GM23338 (cell line): ENCODE data around the gene RGMB. TPM values are rescaled to one million over a fixed set of nuclear protein-coding genes. Genes with fewer than 3 reads are reported as not detected.

Experiments
- ATAC-seq: fragments of 200-7000 bp; cut with Tn5 transposase; 3 replicates; pipeline ENCODE4 v1.9.1; 2020
- DNase-seq: peaks from one replicate; pipeline ENCODE4 v3.0.0-alpha.2; 2015; ENCODE audit warnings: low spot score
- H2AFZ ChIP-seq: fragments of 200-600 bp; sonication (generic); 2 replicates; pipeline ENCODE4 v1.8.0; 2016; ENCODE audit warnings: antibody characterized with exemption, mild to moderate bottlenecking, moderate library complexity
- H3F3A ChIP-seq: fragments of 200-600 bp; sonication (generic); replicated peaks from 2 replicates; pipeline ENCODE4 v1.8.0; 2017; ENCODE audit warnings: antibody characterized with exemption, mixed run types, low read depth
- H3K27ac ChIP-seq: fragments of 200-600 bp; sonication (generic); 2 replicates; pipeline ENCODE4 v1.6.1; 2016; ENCODE audit warnings: low read depth
- H3K27me3 ChIP-seq: fragments of 200-600 bp; sonication (generic); 2 replicates; pipeline ENCODE4 v1.8.0; 2016; ENCODE audit warnings: mild to moderate bottlenecking, mixed run types, moderate library complexity; ENCODE audit not compliant: insufficient read depth
- H3K36me3 ChIP-seq: fragments of 200-600 bp; sonication (generic); 2 replicates; pipeline ENCODE4 v1.8.0; 2016; ENCODE audit warnings: mild to moderate bottlenecking; ENCODE audit not compliant: insufficient read depth
- H3K4me1 ChIP-seq: fragments of 200-600 bp; sonication (generic); 2 replicates; pipeline ENCODE4 v1.8.0; 2016; ENCODE audit warnings: mild to moderate bottlenecking, moderate library complexity; ENCODE audit not compliant: insufficient read depth
- H3K4me2 ChIP-seq: fragments of 200-600 bp; sonication (generic); 2 replicates; pipeline ENCODE4 v1.7.1; 2017; ENCODE audit warnings: mixed run types
- H3K4me3 ChIP-seq: fragments of 200-600 bp; sonication (generic); 2 replicates; pipeline ENCODE4 v1.6.1; 2016; ENCODE audit warnings: mixed run types
- H3K79me2 ChIP-seq: fragments of 200-600 bp; sonication (generic); replicated peaks from 2 replicates; pipeline ENCODE4 v1.8.0; 2017; ENCODE audit warnings: mild to moderate bottlenecking; ENCODE audit not compliant: insufficient read depth
- H3K9me2 ChIP-seq: fragments of 200-600 bp; sonication (generic); 2 replicates; pipeline ENCODE4 v1.8.0; 2017; ENCODE audit not compliant: insufficient read depth
- H4K20me1 ChIP-seq: fragments of 200-600 bp; sonication (generic); replicated peaks from 2 replicates; pipeline ENCODE4 v1.8.0; 2017; ENCODE audit warnings: mild to moderate bottlenecking; ENCODE audit not compliant: insufficient read depth
- H3K27ac Mint-ChIP-seq: 2 replicates; pipeline ENCODE4 v1.8.0; 2020; ENCODE audit warnings: inconsistent platforms, mild to moderate bottlenecking, moderate library complexity, mixed read lengths
- H3K27me3 Mint-ChIP-seq: 3 replicates; pipeline ENCODE4 v1.8.0; 2022; ENCODE audit warnings: low read depth, mild to moderate bottlenecking, moderate library complexity, mixed read lengths, inconsistent platforms; ENCODE audit not compliant: insufficient read depth, poor library complexity
- H3K36me3 Mint-ChIP-seq: 3 replicates; pipeline ENCODE4 v1.8.0; 2021; ENCODE audit warnings: low read depth, mild to moderate bottlenecking, inconsistent platforms, moderate library complexity, mixed read lengths
- H3K4me1 Mint-ChIP-seq: 3 replicates; pipeline ENCODE4 v1.8.0; 2020; ENCODE audit warnings: mild to moderate bottlenecking, inconsistent platforms, mixed read lengths
- H3K4me3 Mint-ChIP-seq: 3 replicates; pipeline ENCODE4 v1.8.0; 2021; ENCODE audit warnings: moderate library complexity, mild to moderate bottlenecking, inconsistent platforms, mixed read lengths
- H3K9me3 Mint-ChIP-seq: 3 replicates; pipeline ENCODE4 v1.8.0; 2020; ENCODE audit warnings: moderate library complexity, mild to moderate bottlenecking, inconsistent platforms, mixed read lengths
- CTCF ChIP-seq, 2 experiments: fragments of 200-600 bp in 1 of 2; sonication (generic) in 1 of 2; conservative IDR thresholded peaks; 2 replicates each; pipeline versions ENCODE4 v1.5.1 to v1.6.1; 2016 to 2017; ENCODE audit warnings: antibody characterized with exemption in 2 of 2, low read depth in 2 of 2, mild to moderate bottlenecking in 2 of 2, moderate library complexity in 1 of 2
- EZH2 ChIP-seq: fragments of 200-600 bp; sonication (generic); IDR thresholded peaks from one replicate; pipeline ENCODE4 v1.8.0; 2017; ENCODE audit warnings: antibody characterized with exemption, mild to moderate bottlenecking, low read depth; ENCODE audit not compliant: unreplicated experiment
- JUNB ChIP-seq: IDR thresholded peaks from one replicate; pipeline ENCODE4 v1.6.1; 2016; ENCODE audit warnings: antibody characterized with exemption; ENCODE audit not compliant: unreplicated experiment
- POLR2AphosphoS5 ChIP-seq: IDR thresholded peaks from 2 replicates; pipeline ENCODE4 v1.6.1; 2016; ENCODE audit warnings: antibody characterized with exemption, low read depth
- STAT1 ChIP-seq: IDR thresholded peaks from one replicate; pipeline ENCODE4 v1.6.1; 2016; ENCODE audit warnings: antibody characterized with exemption; ENCODE audit not compliant: unreplicated experiment
- ZNF114 ChIP-seq: fragments of 250-450 bp; sonication (Bioruptor Pico); IDR thresholded peaks from 2 replicates; pipeline ENCODE4 v1.5.0; 2020; ENCODE audit warnings: mild to moderate bottlenecking, moderate library complexity
- polyA plus RNA-seq: library from polyadenylated mRNA; unstranded; fragments of >200 nt; fragmentation: Nextera tagmentation; extraction: Ambion mirVana; gene quantifications from 2 replicates; pipeline ENCODE4 v1.2.1, GENCODE V29; 2016
- total RNA-seq: library from RNA; depleted of rRNA; stranded (reverse); fragments of >200 nt; shearing (Covaris generic); gene quantifications from 2 replicates; pipeline ENCODE4 v1.2.3, GENCODE V29; 2014
- TF ChIP-seq, protein P1 (sequence below): fragments of 250-450 bp; sonication (Bioruptor Pico); IDR thresholded peaks from 2 replicates; pipeline ENCODE4 v1.5.0; 2020; ENCODE audit warnings: mild to moderate bottlenecking, moderate library complexity
- TF ChIP-seq, protein P2 (sequence below): IDR thresholded peaks from 2 replicates; pipeline ENCODE4 v1.6.1; 2016; ENCODE audit warnings: antibody characterized with exemption

RGMB gene
- total and polyA plus RNA-seq, 2 experiments from 2014 or later = 21.7 to 34.3 TPM

DNA sequence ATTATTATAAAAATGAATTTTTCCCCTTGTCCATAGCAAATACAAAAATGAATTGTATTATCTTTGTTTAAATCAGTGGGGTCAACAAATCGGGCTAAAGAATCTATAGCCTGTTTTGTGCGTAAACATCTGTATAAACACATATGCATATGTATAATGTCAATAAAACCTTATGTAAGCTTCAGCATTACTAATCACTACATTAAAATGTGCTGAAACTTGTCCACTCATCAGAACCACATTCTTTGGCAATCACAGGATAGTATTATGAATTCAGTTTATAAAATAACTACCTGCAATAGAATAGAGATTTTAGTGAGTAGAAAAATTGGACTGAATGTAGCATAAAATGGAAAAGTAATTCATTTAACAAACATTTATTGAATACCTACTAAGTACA lies 30.6 kb downstream of the RGMB start (continued):
- TF ChIP-seq, protein P1, sequence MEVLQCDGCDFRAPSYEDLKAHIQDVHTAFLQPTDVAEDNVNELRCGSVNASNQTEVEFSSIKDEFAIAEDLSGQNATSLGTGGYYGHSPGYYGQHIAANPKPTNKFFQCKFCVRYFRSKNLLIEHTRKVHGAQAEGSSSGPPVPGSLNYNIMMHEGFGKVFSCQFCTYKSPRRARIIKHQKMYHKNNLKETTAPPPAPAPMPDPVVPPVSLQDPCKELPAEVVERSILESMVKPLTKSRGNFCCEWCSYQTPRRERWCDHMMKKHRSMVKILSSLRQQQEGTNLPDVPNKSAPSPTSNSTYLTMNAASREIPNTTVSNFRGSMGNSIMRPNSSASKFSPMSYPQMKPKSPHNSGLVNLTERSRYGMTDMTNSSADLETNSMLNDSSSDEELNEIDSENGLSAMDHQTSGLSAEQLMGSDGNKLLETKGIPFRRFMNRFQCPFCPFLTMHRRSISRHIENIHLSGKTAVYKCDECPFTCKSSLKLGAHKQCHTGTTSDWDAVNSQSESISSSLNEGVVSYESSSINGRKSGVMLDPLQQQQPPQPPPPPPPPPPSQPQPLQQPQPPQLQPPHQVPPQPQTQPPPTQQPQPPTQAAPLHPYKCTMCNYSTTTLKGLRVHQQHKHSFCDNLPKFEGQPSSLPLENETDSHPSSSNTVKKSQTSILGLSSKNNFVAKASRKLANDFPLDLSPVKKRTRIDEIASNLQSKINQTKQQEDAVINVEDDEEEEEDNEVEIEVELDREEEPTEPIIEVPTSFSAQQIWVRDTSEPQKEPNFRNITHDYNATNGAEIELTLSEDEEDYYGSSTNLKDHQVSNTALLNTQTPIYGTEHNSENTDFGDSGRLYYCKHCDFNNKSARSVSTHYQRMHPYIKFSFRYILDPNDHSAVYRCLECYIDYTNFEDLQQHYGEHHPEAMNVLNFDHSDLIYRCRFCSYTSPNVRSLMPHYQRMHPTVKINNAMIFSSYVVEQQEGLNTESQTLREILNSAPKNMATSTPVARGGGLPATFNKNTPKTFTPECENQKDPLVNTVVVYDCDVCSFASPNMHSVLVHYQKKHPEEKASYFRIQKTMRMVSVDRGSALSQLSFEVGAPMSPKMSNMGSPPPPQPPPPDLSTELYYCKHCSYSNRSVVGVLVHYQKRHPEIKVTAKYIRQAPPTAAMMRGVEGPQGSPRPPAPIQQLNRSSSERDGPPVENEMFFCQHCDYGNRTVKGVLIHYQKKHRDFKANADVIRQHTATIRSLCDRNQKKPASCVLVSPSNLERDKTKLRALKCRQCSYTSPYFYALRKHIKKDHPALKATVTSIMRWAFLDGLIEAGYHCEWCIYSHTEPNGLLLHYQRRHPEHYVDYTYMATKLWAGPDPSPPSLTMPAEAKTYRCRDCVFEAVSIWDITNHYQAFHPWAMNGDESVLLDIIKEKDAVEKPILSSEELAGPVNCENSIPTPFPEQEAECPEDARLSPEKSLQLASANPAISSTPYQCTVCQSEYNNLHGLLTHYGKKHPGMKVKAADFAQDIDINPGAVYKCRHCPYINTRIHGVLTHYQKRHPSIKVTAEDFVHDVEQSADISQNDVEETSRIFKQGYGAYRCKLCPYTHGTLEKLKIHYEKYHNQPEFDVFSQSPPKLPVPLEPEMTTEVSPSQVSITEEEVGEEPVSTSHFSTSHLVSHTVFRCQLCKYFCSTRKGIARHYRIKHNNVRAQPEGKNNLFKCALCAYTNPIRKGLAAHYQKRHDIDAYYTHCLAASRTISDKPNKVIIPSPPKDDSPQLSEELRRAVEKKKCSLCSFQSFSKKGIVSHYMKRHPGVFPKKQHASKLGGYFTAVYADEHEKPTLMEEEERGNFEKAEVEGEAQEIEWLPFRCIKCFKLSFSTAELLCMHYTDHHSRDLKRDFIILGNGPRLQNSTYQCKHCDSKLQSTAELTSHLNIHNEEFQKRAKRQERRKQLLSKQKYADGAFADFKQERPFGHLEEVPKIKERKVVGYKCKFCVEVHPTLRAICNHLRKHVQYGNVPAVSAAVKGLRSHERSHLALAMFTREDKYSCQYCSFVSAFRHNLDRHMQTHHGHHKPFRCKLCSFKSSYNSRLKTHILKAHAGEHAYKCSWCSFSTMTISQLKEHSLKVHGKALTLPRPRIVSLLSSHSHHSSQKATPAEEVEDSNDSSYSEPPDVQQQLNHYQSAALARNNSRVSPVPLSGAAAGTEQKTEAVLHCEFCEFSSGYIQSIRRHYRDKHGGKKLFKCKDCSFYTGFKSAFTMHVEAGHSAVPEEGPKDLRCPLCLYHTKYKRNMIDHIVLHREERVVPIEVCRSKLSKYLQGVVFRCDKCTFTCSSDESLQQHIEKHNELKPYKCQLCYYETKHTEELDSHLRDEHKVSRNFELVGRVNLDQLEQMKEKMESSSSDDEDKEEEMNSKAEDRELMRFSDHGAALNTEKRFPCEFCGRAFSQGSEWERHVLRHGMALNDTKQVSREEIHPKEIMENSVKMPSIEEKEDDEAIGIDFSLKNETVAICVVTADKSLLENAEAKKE = no peak
- TF ChIP-seq ZNF114 (CRISPR knock-in tag) (no peak), EZH2 (no peak), JUNB (no peak)
- TF ChIP-seq, protein P2, sequence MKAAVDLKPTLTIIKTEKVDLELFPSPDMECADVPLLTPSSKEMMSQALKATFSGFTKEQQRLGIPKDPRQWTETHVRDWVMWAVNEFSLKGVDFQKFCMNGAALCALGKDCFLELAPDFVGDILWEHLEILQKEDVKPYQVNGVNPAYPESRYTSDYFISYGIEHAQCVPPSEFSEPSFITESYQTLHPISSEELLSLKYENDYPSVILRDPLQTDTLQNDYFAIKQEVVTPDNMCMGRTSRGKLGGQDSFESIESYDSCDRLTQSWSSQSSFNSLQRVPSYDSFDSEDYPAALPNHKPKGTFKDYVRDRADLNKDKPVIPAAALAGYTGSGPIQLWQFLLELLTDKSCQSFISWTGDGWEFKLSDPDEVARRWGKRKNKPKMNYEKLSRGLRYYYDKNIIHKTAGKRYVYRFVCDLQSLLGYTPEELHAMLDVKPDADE = no peak

DNA sequence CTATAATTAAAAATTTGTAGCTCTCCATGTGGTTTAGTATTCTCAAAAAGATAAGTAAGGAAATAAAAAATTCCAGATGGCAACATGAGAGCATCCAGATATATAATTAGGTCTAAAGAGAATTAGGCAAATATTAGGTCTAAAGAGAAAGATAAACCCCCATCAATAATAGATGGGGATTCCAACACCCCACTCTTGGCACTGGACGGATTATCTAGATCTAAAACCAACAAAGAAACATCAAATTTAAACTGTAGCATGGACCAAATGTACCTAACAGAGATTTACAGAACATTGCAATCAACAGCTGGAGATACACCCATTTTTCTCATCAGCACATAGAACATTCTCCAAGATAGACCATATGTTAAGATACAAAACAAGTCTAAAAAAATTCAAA lies 31.6 kb downstream of the RGMB start:
- no peaks in the 10 kb centered on the region for H3K9me2 ChIP-seq
- no peak overlapping the region for H3K27ac ChIP-seq
- H3K9me3 Mint-ChIP-seq = peaks cover 35% of the 10 kb centered on the region
- H3F3A ChIP-seq = no peaks in the 10 kb centered on the region
- H4K20me1 ChIP-seq = no peaks in the 10 kb centered on the region
- H3K27me3 Mint-ChIP-seq = peaks cover 4% of the 10 kb centered on the region
- no peak overlapping the region for H3K27ac Mint-ChIP-seq
- H3K27me3 ChIP-seq = no peaks in the 10 kb centered on the region
- ATAC-seq (no peak), DNase-seq (no peak)
- no peak overlapping the region for H3K4me2 ChIP-seq
- H3K79me2 ChIP-seq = no peaks in the 10 kb centered on the region
- no peak overlapping the region for H3K4me3 Mint-ChIP-seq
- no peaks in the 10 kb centered on the region for H3K4me1 ChIP-seq
- H3K4me3 ChIP-seq = no peak overlapping the region
- H2AFZ ChIP-seq = no peak overlapping the region
- 0 out of 2 replicates have a peak, but pooled peaks cover 3% of the 10 kb centered on the region for H3K36me3 ChIP-seq
- no peaks in the 10 kb centered on the region for H3K4me1 Mint-ChIP-seq
- H3K36me3 Mint-ChIP-seq = peaks cover 28% of the 10 kb centered on the region
- no peak for TF ChIP-seq POLR2AphosphoS5
- no peak for TF ChIP-seq STAT1
- no peak for TF ChIP-seq CTCF (conservative IDR thresholded peaks at IDR 0.05; ENCODE audit: low read depth in 2 of 2)
- TF ChIP-seq JUNB = no peak
